Right renal cortex interstitium (tissue), 3 donors: ENCODE data around the gene AHCYL1. TPM values are rescaled to one million over a fixed set of nuclear protein-coding genes. Genes with fewer than 3 reads are reported as not detected.

Source experiments
- DNase-seq, 3 donors: peaks; one replicate each; pipeline ENCODE4 v3.0.0-alpha.2; 2013; ENCODE audit warnings: low read depth in 3 of 3, low spot score in 2 of 3
- polyA plus RNA-seq, 3 donors: library from polyadenylated mRNA; unstranded; fragments of 120-200 nt; gene quantifications; one replicate each; pipeline ENCODE4 v1.2.1, GENCODE V29; 2013; ENCODE audit not compliant: insufficient read length in 3 of 3

Gene AHCYL1
- polyA plus RNA-seq, 3 donors = 120 to 126 (median 126) TPM

DNA sequence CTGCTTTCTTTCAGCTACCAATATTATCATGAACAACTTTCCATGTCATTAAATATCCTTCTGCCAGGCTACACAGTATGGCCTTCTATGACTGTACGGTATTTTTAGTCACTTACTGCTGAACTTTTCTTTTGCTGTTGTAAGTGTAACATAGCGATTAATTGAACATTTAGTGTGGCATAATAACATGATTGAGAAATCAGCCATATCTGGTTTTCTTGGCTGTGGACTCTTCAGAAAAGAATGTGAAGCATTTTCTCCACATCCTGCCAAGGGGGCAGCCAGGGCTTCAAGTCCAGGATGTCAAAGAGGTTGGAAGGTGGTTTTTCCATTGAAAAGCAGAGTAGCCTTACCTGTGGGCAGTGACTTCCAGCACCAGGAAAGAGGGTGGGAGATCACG lies 8.8 kb upstream of the AHCYL1 start:
- DNase-seq = no peak

DNA sequence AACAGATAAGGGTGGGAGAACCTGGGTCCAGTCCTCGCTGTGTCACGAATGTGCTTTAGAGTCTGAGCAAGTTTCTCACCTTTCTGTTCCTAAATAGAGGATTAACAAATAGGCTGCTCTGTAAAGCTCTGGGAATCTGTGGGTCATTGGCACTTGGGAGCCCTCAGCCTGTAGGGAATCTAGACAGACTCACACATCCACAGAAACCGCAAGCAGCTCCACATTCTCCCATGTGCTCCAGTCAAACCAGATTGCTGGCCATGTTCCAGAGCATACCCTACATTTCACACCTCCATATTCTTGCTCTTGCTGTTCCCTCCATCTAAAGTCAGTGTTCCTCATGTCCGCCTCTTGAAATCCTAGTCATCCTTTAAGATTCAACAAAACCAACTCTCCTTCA lies 7.8 kb upstream of the AHCYL1 start:
- DNase-seq = no peak

DNA sequence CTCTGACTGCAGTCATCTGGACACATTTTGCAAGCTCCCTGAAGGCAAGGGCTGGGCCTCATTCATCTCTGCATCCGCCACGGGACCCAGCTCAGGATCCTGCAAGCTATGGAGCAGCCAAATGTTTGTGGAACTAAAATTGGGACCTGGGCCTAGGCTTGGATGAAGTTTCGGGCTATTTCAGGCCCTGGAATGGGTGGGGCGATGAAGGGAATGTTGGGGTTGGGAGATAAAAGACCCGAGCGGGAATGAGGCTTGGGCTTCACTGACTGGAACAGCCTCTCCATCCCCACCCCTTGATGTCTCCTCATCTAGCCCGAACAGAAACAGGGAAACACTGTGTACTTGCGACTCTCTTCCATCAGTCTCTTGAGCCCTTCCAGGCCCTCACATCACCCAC lies 7.3 kb upstream of the AHCYL1 start:
- DNase-seq = no peak

GRCh38 chr1:109977657-109978378 lies 6.7 kb upstream of the AHCYL1 start:
- no peak for DNase-seq

DNA sequence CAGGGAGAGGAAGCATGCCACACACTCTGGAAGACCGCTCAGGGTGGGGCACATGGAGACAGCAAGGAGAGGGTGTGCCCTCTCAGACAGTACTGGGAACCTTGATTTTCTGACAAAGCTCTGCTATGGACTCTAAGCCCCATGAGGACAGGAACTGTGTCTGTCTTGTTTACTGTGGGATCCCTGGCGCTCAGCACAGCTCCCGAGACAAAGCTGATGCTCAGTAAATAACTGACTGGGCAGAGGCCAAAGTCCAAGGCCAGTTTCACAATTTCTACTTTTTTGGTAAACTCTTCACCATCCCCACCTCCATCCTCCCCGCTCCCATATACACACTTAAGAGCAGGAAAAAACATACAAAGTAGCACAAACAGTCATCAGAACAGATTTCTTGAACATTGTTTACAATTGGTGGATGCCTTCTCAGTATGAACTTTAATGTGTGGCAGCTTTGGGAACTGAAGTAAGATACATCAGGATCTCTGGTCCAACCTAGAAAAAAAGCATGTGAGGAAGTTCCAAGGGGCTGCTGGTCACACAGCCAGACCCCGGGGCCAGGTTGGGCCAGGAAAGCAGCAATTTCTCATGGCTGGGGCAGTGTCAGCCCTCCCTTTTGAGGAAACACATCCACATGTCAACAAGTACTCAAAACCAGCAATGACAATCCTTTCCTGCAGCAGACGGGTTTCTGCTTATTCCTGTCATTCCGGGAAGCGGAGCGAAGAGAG lies 5.6 kb upstream of the AHCYL1 start:
- DNase-seq = no peak

DNA sequence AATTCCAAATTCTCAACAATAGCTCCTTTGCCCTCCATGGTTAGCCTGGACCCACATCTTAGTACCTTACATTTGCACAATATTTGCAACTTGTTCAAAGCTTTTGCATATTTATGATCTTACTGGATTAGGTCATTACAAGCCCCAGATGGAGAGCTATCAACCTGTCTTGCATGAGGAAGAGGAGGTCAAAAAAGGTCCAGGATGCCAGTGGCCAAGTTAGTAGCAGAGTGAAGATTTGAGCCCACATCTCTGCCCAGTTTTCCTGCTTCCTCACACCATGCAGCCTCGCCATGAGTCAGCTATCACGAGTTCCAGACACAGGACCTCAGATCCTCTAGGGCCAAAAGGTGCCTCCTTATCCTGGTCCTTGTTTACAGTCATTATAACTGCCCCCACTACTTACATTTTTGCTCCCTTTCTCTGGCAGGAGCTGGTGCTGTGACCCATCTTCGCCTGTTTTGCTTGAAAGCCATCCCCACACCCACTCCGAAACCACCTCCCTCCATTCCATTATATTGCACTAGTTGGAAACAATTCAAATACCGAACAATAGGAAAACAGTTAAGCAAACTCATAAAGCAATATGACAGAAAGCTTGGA lies 5.0 kb upstream of the AHCYL1 start:
- DNase-seq = no peak

GRCh38 chr1:109980324-109981003 lies 4.1 kb upstream of the AHCYL1 start:
- DNase-seq = no peak

- no peak for DNase-seq
Observed at GRCh38 chr1:109981004-109981335, 3.6 kb upstream of the AHCYL1 start.

DNA sequence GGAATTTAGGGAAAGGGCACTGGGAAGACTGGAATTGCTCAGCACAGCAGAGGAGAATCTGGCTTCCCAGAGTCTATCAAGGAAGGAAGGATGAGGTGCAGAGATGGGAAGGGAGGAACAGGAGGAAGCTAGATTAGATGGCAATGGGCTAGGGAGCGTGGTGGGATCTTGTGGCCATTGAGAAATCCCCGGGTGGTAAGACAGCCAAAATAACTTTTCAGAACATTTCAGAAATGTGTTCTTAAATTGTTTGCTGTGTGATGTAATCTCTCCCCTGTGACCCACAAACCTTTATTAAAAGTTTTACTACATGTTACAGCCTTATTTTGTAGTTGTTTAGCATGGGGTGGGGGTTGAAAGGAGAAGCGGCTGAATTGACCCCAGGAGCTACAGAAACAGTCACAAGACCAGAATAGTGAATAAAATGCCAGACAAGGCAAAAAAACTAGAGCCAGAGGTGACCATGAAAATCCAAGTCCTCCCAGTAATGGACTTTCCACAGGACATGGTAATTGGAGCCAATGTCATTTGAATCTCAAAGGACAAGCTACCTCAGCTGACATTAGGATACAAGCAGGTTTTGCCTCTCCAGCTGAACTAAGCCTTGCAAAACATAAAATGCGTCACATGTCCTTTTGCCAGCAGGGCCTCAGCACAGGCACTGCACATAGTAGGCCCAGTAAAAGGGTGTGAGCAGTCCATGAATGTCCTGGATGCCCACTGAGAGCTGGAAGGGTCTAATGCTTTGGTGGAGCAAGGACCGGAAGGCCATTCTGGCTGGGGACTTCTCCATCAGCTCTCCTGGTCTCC lies 980 bp upstream of the AHCYL1 start:
- DNase-seq = no peak

DNA sequence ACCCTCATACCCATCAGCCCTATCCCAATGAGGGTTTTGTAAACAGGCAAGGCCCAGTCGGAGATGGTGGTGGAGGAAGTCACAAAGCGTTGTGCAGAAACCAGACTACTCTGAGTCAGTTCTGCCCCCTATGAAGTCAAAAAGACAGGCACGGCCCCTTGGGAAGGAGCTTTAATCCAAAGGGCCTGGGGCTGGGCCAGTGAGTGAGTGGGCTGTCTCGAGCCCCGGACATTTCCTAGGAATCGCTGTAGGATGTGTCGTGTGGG lies 442 bp upstream of the AHCYL1 start:
- DNase-seq = no peak

- DNase-seq = peak in 1 of 3 donors; percentile 50
Observed at GRCh38 chr1:109985247-109986053, 885 bp downstream of the AHCYL1 start.

GRCh38 chr1:109986054-109986444 lies 1.5 kb downstream of the AHCYL1 start:
- DNase-seq = no peak

DNA sequence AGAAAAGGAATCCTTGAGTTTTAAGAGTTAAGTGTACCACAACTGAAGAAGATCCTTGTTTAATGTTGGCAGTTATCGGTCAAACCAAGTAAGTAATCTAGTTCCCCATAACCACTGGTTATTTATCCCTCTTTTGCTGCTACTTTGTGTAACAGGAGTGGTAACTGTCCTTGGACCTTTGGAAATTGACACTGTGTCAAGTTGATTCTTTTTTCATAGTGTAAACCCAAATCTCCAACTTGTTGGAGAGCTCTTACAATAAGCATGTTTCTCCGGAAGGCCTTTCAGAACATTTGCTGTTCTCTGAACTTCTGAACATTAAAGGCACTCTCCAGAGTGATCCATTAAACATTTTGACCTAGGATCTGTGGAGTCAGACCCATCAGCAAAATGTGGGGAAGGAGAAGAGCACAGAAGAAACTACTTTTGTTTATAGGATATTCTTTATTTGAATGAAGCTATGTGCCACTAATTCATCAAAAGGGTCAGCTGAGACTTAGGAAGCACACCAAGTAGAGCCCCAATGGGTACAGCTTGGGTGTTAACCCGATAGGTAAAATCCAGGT lies 3.9 kb downstream of the AHCYL1 start:
- no peak for DNase-seq

DNA sequence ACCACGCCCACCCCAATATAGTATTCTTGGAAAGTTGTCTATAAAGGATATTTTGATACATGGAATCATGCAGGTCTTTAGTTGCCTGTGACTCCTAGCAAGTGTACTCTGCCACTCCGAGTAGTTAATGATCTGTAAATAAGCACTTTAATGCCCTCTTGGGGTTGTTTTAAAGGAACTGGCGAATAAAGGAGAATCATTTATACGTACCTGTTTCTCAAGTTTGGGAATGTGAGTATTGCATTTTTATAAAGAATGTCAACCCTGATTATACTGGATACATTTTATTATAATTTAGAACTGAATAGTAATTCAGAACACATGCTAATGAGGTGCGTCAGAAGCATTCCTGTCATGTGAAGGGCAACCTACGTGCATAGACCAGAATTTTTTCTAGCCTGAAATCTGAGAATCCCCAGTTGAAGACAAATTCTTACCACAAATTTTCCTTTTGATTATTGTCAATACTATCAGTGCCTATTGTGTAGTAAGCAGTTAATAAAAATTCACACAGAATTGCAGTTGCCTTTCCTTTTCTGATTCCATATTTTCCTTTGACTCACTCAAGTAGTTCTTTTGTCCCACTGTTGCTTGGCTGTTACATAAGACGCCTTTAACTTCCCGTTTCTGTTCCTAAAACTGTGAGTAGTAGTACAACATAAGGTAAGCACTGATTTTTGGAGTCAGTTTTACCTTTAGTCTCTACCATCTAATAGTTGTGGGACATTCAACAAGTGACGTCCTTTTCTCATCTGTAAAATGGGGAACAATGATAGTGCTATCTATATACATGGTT lies 5.1 kb downstream of the AHCYL1 start:
- DNase-seq = no peak

- DNase-seq = no peak
Observed at GRCh38 chr1:109990302-109990653, 5.7 kb downstream of the AHCYL1 start.

DNA sequence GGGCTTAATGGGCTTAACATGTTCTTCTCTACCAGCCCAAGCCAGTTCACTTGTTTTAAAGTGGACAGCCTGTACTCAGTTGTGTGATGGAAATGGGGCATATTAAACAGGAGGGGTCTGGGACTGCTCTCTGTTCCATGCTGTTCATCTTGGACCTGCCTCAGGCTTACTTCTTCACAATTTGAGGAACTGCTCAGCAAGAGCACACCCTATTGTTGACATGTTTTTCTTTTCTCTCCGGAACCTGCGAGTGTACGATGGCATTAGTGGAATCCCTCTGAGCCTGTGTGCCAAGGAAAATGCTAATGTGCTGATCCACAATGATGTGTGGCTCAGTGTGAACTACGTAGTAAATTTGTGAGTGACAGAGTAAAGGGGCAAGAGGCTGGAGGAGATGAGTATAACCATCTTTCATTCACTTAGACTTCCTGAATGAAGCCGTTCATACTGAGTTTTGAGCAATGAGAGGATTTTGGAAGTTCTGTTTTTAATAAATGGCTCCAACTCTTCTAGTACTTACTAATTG lies 6.9 kb downstream of the AHCYL1 start:
- DNase-seq = no peak

- no peak for DNase-seq
Observed at GRCh38 chr1:109993885-109994284, 9.3 kb downstream of the AHCYL1 start.

- DNase-seq = no peak
Observed at GRCh38 chr1:109994654-109995053, 10.1 kb downstream of the AHCYL1 start.

GRCh38 chr1:109995536-109995935 lies 11.0 kb downstream of the AHCYL1 start:
- DNase-seq = no peak
